HG03460 (cell line): ENCODE results near the gene PLXDC1.
A peak's percentile ranks its signal among the peaks of the same experiment; 100 is the strongest.
"Not testable (repeated sequence)": the region's sequence is repeated elsewhere in the genome, so short reads cannot be mapped to it uniquely, and the experiment has no call there.

Experiments used
- ATAC-seq: cut with Tn5 transposase; IDR thresholded peaks from one replicate; pipeline ENCODE4 v1.9.1; 2021; ENCODE audit not compliant: unreplicated experiment

PLXDC1 gene

DNA sequence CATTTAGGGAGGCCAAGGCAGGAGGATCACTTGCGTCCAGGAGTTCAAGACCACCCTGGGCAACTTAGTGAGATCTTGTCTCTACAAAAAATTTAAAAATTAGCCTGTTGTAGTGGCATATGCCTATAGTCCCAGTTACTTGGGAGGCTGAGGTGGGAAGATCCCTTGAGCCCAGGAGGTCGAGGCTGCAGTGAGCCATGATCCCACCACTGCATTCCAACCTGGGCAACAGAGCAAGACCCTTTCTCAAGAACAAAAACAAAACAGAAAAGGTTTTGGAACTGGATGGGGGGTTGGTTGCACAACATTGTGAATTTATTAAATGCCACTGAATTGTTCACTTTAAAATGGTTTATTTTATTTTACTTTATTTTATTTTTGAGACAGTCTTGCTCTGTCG lies 21.2 kb downstream of the PLXDC1 start:
- no peak for ATAC-seq

DNA sequence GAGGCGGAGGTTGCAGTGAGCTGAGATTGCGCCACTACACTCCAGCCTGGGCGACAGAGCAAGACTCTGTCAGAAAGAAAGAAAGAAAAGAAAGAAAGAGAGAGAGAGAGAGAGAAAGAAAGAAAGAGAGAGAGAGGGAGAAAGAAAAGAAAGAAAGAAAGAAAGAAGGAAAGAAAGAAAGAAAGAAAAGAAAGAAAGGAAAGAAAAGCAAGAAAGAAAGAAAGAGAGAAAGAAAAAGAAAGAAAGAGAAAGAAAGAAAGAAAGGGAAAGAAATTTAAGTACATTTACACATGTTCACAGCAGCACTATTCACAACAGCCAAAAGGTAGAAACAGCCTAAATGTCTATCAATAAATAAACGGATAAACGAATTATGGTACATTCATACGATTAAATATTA lies 21.9 kb downstream of the PLXDC1 start:
- ATAC-seq, result not testable (repeated sequence)

DNA sequence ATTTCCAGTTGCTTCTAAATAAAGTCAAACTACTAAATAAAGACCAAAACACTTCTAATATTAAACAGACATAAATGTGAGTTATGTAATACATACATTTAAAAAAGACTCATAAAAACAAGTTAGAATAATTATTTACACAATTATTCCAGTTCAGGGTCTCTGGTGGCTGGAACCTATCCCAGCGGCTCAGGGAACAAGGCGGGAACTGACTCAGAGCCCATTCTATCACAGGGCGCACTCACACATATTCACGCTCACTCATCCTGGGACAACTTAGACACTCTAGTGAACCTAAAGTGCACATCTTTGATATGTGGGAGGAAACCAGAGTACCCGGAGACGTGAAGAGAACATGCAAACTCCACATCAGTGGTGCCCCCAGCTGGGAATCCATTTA lies 25.0 kb downstream of the PLXDC1 start:
- ATAC-seq, result no peak

DNA sequence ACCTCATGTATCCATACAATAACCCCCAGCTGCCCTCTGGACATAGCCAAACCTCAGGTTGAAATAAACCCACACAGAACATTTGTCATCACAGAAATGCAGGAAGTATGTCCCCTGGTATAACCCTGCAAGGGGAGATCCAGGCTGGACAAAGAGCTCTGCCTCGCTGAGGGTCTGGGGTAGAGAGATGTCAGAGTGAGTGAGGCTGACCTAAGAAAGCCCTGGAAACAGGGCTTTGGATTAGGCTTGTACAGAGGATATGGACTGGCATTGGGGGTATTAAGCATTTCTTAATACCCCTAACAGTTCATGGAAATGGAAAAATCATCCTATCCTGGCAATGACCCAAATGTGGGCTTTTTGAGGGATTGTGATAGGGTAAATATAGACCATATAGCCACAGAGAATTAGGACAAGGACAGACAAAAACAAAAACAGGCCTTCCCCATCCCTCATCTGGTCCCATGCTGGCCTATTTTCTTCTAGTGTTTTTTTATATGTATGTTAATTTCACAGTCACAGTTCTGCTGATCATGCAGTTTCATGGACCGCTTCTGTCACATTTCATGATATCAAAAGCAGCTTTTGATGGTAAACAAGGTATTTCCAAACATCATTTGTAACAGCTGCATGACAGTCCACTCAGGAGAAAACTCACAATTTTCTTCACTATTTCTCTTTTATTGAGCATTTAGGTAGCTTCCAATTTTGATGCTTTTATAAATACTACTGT lies 26.1 kb downstream of the PLXDC1 start:
- no peak for ATAC-seq

DNA sequence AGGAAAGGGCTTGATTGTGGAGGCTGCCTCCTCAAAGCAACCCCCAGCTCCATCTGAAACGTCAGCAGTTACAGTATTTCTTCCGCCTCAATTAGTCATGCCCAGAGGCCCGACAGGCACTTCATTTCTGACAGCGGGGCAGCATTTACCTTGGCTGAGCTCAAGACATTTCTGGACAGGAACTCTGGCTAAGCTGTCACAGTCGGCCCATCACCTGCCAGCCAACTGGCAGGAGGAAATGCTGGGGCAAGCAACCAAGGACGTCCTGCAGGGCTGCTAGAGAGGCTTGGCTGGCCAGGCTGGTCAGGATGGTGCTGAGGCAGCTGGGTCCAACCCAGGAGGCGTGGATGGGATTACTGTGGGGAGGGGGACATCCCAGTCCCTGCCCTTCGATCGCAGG lies 27.8 kb downstream of the PLXDC1 start:
- ATAC-seq, result no peak

DNA sequence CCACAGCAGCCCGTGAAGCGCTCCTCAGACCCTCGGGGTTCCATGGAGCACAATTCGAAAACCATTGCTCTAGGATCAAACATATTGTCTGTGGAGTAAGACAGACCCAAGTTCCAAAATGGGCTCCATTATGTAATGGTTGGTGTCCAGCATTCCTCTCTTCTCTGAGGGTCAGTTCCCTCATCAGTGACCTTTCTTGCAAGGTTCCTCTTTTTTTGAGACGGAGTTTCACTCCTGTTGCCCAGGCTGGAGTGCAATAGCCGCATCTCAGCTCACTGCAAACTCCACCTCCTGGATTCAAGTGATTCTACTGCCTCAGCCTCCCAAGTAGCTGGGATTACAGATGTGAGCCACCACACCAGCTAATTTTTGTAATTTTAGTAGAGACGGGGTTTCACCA lies 28.4 kb downstream of the PLXDC1 start:
- ATAC-seq, result no peak

DNA sequence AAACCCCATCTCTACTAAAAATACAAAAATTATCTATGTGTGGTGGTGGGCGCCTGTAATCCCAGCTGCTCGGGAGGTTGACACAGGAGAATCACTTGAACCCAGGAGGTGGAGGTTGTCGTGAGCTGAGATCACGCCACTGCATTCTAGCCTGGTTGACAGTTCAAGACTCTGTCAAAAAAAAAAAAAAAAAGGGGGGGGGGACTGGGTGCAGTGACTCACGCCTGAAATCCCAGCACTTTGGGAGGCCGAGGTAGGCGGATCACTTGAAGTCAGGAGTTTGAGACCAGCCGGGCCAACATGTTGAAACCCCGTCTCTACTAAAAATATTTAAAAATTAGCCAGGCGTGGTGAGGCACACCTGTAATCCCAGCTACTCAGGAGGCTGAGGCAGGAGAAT lies 29.5 kb downstream of the PLXDC1 start:
- not testable (repeated sequence) for ATAC-seq

DNA sequence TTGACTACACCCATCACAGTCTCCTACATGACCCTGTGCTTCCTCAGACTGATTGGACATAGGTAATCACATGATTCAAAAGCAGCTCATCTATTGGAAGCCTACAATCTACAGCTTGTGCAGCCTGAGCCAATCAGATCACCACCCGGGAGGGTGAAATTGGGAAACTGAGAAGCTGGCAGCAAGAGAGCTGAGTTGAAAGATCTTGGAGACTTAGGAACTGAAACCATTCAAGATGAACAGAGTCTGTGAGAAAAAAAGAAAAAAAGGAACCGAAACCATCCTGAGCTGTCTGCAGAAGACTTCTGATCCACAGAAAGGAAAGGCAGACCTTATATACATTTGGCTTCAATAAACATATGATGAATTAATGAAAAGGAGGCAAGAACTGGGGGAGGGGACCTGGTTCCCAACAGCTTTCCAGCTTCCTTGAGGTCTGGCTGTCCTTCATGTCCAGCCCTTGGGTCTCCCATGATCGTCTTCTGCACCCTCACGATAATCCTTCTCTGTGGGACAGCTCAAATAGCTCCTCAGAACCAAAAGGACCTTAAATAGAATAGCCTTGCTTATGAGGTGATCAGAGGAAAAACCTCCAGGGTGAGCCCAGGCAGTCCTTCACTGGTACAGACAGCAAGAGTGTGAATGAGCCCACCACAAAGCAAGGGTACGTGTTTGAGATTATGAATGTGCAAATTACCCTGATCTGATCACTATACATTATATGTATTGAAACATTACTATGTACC lies 32.6 kb downstream of the PLXDC1 start:
- ATAC-seq, result peak; percentile 52

DNA sequence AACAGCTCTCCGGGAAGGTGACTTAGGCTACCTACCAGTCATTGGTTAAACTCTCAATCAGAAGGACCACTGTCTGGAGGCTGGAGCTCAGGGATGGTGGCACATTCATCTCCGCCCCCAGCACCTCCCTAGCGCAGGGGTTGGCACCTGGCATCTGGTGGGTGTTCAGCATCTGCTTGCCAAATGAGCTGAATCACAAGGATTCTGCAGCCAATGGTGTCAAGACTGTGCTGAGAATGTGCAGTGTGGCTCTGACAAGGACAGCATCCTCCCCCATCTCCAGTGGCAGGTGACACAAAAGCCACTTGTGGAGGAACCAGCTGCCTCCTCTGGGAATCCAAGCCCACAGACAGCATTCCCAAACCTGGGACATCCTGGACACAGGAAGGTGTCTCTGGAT lies 35.2 kb downstream of the PLXDC1 start:
- ATAC-seq, result no peak

DNA sequence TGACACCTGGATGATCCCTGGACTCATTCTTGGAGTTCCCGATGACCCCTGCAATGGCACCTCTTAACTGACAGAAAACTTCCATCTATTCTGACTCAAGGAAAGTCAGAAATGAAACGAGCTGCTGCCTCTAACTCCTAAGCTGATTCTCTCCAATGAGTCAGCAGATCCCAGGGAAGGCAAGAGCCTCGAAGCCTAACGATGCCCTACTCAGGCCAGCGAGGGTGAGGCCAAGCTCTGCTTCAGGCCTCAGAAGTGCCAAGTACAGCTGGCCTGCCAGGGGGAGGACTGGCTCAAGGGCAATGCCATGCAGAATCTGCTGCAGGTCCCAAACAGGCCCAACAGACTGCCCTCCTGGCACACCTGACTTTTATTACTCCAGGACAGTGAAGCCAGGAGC lies 36.3 kb downstream of the PLXDC1 start:
- no peak for ATAC-seq

DNA sequence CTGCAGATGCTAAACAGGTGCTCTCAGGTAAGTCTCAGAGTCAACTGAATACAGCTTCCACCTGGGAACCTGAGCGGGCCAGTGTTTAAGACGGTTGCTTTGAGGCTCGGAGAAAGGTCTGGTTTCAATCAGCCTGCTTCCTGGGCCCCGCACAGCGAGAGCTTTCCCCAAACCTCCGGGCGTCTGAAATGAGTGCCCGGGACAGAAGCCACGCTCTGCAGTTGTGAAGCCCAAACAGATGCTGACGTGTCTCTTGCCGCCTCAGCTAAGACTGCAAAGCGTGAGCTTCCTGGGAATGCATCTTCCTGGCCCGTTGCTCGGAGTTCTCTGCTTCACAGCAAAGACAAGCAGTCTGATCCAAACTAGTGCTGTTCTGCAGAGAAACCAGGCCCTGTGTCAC lies 36.7 kb downstream of the PLXDC1 start:
- no peak for ATAC-seq

DNA sequence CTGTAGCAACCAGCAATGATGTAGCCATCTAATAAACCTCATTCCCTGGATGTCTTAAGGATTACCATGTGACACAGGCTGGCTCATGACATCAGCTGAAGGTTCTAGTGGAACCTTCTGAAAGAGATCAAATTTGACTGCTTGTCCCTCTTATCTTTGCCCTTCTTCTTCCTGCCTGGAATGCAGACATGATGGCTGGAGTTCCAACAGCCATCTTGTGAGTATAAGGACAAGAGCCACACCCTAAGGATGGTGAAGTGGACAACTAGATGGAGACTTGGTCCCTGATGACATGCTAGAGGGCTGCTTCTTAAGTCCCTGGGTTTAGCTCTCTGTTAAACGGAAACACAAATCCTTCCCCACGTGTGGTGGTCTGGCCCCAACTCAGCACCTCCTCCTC lies 37.6 kb downstream of the PLXDC1 start:
- no peak for ATAC-seq

DNA sequence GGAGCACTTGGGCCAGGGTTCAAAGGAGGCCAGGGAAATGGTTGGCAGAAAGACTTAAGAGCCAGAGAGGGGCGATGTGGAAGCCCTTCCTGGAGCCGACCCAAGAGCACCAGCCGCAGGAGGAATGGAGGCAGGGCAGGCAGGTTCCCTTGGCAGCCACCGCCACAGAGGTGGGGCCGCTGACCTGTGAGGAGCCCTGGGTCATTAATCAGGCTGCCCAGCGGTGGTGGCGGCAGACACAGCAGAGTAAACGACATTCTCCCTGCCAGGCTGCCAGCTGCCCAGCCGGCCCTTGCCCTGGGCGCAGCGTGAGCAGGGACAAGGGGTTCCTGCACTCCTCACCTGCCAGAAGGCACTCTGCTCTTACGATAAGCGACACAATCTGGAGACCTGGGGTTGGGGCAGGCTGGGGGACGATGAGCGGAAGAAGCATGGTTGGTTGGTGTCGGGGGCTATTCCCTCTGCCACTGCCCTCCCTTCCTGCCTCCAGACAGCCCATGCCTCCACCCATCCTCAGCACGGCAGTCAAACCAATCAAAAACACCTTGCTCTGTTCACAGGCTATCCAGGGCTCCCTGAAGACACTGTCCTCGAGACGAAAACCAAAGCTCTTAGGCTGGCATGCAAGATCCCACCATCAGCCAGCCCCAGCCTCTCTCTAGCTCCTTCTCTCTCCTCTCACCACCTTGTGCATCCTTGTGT lies 40.9 kb downstream of the PLXDC1 start:
- ATAC-seq, result no peak

DNA sequence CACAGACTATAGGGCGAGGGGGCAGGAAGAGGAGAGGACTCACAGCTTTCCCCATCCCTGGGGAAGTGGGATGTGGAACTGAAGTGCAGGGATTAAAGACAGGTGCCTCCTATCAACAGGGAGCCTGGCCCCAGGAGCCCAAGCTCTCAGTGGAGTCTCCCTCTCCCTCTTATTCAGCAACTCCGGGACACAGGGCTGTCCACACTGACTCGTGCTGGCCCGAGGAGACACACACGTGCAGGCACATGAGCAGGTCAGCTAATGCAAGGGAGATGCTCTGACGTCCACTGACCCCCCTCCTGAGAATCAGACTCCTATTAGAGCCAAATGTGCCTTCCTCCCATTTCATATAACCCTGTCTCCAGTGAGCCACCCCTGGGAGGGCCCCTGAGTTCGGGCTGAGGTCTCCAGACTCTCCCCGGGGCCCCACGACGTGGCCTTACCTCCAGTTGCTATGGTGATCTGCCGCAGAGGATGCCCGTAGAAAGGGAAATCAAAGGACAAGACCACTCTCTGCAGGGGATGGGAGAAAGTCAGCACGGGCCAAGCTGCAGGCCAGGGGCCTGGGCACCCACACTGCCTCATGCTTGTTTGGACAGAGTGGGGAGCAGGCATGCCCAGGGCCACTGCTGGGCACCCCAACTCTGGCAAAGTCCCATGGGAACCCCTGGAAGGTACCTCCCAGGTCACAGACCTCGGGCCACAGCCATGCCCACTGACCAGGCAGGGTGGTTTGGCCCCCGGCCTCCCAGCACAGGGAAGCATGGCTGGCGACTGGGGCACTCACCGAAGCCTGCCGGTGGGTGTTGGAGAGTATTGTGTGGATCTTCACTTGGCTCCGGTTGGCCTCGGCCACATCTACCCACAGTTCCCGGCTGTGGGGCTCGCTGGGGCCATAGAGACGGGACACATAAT lies 42.7 kb downstream of the PLXDC1 start:
- no peak for ATAC-seq

DNA sequence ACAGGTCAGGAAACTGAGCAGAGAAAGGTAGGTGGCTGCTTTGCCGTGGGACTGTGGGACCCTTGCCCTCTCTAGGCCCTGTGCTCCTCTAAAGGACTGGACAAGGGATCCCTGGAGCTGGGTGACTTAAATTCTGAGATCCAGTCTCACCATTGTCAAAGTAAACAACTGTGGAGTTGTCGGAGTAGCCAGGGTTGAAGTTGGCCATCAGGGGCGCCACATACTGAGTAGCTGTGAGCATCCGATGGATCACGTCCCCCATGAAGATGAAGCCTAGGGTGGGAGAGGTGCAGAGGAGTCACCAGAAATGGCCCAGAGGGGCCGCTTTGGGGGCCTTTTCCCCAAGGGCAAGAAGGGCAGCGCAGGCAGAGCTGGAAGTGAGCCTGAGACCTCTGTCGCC lies 43.5 kb downstream of the PLXDC1 start:
- ATAC-seq, result no peak

DNA sequence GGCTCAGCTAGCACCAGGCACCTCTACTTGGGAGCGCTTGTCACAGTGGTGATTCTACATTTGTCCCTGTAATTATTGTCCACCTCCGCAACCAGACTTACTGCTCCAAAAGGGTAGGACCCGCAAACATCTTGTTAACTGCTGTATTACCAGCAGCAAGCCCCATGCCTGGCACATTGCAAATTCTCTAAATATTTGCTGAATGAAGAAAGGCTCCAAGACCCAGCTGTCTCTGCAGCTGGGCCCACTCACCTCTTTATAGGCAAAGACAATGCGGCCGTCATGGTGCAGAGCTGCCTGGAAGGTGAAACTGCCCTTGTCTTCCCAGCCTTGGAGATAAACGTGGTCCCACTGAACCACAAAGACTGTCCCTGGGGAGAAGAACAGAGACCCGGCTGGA lies 44.3 kb downstream of the PLXDC1 start:
- ATAC-seq, result no peak

DNA sequence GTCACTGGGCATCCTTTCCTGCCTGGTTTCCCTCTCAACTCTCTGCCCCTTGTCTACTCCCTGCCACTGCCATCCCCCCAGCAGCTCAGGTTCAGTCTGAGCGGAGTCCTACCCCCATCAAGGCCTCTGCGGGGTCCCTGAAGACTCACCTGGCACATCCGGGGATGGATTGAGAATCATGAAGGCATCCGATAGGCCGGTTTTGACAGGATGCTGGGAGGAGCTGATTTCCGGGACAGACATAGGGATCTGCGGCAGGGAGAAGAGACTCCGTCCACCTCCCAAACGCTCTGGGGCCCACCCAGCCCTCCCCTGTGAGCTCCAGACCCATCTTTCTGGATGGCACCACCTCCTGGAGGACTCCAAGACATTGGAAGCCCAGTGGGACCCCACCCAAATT lies 45.7 kb downstream of the PLXDC1 start:
- no peak for ATAC-seq

DNA sequence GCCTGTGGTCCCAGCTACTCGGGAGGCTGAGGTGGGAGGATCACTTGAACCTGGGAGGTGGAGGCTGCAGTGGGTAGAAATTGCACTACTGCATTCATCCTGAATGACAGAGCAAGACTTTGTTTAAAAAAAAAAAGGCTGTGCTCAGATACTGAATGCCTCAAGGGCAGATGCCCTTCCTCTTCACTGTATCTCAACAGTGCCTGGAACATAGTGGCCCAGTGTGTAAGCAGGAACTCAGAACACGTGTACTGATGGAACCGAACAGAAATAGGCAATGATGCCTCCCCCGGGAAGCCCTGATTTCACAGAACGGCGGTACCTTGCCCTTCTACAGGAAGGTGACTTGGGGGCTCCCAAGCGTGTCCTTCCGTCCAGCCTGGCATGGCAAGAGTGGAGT lies 46.8 kb downstream of the PLXDC1 start:
- ATAC-seq, result no peak

DNA sequence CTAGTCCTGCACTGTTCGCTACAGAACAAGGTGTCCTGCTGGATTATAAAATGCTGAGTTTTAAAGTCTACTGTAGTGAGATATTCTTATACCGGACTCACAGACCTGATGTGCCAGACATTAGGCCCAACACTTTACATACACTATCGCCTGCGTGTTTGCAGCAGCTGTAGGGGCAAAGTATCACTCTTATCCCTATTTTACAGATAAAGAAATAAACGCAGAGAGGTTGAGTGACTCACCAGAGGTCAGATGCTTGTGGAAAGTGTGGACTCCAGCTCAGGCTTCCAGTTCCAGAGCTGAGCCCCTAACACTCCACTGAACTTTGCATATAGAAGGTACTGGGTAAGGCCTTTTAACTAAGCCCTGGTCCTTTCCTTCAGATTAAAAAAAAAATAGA lies 47.4 kb downstream of the PLXDC1 start:
- ATAC-seq, result no peak

DNA sequence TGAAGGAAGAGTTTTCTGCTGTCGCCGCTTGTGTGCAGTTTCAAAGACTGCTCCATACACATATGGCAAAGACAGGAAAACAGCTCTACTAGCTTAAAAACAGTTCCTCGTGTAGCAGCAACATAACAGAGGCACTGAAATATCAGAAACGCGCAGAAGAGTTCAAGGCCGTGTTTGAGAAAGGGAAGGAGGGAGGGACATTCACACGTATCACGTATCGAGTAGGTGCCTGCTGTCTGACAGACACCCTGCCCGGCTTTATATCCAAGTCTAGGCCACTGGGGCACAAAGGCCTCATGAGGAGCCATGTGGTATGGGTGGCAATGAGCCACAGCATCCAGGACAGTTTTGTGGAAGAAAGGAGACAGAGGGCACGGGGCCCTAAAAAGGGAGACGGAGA lies 50.3 kb downstream of the PLXDC1 start:
- ATAC-seq, result no peak

DNA sequence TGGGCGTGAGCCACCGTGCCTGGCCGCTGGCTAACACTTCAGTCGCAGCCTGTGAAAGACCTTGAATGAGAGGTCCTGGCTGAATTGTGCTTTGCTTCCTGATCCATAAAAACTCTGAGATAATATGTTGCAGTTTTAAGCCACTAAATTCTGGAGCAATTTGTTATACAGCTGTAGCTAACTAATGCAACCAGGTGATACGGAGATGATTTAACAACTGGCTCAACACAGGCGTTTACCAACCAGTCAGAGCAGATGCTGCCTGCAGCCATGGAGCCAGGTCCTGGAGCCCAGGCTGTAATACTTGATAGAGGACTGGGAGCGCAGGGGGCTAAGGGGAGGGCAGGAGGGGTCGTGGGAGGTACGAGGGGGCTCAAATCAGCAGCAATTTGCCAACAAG lies 50.9 kb downstream of the PLXDC1 start:
- ATAC-seq, result no peak
